GM19324 (cell line): Measurements from ENCODE around the gene RUNX1.

Source experiments
- ATAC-seq: cut with Tn5 transposase; IDR thresholded peaks from one replicate; pipeline ENCODE4 v1.9.1; 2021; ENCODE audit warnings: mild to moderate bottlenecking, moderate library complexity; ENCODE audit not compliant: unreplicated experiment, low FRiP score

Gene RUNX1

DNA sequence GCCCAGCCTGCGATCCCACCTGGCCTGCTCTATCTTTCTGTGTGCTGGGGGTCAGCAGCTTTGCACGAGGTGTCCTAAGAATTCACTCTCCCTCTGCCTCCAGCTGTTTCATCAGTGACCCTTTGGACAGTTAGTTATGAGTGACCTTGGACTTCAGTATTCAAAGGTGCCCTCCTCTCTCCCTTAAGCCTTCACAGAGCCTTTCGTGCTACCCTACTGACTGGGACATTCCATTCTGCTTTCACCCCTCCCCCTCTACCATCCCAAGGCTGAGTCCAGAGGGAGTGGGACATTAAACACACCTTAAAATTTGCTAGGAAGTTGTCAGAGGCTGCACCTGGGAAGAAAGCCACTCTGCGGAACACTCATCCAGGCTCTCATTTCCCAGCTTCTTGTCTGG is 208.4 kb downstream of the RUNX1 start:
- ATAC-seq: no peak

- ATAC-seq: no peak
Observed at GRCh38 chr21:34838956-34839820, 209.9 kb downstream of the RUNX1 start.

DNA sequence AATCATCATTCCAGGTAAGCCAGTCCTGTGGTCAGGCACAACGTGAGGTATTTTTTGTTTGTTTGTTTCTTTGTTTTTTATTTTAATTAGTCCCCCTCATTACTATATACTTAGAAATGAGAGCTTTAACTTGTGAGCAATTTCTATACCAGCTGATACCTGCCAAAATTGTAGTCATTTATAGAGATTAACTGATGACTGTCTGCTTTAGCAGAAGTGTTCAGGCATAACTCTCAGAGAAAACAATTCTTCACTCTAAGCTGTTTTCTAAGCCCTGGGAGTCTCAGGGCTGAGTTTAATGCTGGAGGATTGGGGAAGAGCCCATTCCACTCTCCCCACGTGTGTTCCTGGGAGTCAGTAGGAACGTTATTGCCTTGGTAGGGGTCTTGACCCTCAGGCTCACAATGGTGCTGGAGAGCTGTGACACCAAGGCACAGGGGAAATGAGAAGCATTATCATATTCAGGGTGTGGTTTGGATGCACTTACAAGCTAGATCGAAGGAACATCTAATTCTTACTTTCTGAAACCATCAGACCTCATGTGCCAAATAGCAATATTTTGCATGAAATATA is 212.1 kb downstream of the RUNX1 start:
- no peak for ATAC-seq

- no peak for ATAC-seq
Observed at GRCh38 chr21:34836103-34836932, 212.8 kb downstream of the RUNX1 start.

DNA sequence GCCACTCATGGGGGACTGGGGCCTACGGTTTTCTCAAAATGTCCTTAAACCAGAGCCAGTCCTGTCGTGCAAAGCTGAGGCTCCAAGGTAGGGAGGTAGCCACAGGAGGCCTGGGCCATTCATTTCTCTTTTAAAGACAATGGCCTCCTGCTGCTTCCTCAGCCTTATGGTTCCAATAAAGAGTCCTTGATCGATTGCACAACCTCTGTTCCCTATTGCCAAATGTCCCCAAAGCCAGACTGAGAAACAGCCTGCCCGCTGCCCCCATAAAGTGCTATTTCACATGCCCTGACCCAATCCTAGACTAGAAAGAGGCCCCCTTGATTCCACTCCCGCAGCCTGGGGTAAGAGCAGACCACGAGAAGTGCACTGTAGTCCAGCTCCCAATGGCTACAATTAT is 213.6 kb downstream of the RUNX1 start:
- no peak for ATAC-seq

DNA sequence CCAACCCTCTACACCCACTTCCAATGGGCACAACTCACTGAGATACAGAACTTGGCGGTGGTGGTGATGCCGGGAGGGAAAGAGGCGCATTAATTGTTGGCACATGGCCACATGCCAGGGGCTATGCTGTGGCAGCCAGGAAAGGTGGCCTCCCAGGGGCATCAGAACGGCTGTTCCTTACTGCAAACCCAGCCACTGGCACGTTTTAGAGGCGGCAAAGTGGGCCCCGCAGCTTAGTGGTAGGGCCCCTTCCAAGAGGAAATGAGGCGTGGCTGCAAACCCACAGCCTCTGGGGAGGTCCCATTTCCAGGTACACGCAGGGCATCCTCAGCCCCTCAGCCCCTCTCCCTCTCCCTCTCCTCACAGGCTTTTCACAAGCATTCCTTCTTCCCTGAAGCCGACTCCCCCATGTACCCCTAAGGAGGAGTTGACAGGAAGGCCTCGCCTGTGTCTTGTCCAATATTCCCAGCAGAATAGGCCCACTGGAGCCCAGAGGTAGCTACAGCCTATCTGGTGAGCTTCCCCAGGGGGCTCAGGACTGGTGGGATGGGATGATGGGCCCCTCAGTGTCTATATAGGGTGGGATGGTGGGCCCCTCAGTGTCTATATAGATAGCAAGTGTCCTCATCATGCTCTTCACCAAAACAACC is 214.1 kb downstream of the RUNX1 start:
- no peak for ATAC-seq

- no peak for ATAC-seq
Observed at GRCh38 chr21:34834290-34834689, 214.8 kb downstream of the RUNX1 start.

DNA sequence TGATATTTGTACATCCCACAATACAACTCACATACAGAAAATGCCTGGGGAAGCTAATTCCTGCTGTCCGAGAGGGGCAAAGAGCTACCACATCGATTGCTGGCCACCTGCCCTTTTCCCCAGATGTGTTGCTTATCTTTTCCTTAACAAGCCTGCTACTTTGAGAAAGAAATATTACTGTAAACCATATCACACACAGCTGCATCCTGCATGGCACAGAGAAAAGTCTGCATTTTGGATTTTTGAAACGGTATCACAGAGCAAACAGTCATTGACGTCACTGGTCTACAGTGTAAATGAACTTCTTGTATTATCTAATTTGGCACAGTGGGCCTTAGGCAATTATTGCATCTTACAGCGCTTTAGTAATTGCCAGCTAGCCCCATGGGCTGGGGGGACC is 215.6 kb downstream of the RUNX1 start:
- no peak for ATAC-seq

GRCh38 chr21:34830386-34831170 is 218.5 kb downstream of the RUNX1 start:
- no peak for ATAC-seq

DNA sequence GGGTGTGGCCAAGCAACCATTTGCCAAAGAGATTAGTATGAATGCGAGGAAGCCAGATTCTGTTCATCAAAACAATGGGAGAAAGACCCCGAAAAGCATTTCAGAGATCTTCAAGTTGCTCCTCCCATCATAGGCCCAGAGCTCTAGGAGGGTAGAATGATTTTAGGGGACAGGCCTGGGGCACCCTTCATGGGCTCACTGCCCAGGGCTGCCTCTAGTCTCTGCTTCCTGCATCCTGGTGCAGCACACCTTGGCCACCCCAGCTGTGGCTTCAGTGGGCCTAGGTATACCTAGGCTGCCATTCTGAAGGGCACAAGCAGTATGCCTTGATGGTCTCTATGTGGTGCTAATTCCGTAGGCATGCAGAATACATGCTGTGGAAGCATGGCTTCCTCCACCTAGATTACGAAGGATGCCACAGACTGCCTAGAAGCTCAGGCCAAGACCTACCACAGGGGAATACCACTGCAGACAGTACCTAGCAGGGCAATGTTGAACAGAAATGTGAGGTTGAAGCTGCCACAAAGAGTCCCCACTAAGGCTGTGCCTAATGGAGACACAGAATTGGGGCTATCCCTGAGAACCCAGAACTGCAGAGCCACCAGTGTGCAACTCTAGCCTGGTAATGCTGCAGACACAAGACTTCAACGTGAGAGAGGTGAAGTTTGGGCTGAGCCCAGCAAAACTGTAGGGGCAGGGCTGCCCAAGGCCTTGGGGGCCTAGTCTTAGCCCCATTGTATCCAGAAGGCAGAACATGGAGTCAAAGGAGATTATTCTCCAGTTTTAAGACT is 221.5 kb downstream of the RUNX1 start:
- ATAC-seq: no peak

DNA sequence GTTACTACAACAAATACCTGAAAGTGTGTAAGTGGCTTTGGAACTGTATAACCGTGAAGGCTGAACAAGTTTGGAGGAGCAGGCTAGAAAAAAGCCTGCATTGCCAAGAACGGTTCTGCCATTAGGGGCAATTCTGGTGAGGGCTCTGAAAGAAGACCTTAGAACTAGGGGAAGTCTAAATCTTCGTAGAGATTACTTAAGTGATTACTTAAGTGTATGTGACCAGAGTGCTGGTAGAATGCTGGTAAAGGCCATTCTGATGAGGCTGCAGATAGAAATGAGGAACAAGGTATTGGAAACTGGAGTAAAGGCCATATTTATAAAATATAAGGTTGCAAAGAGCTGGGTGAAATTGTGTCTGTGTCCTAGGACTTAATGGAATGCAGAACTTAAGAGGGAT is 222.3 kb downstream of the RUNX1 start:
- ATAC-seq: no peak

DNA sequence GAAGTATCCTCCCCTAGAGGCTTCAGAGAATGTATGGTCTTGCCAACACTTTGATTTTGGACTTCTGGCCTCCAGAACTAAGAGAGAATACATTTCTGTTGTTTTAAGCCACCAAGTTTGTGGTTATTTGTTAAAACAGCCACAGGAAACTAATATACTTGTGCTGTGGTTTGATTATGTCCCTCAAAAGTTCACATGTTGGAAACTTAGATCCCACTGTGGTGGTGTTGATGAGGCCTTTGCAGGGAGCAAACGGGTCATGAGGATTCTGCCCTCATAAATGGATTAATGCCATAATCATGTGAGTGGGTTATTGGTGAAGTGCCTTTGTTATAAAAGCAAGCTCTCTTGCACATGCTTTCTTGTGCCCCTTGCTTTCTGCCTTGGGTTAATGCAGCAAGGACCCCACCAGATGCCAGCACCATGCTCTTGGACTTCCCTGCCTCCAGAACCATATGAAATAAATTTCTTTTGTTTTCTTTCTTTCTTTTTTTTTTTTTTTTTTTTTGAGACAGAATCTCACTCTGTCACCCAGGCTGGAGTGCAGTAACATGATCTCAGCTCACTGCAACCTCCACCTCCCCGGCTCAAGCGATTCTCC is 223.1 kb downstream of the RUNX1 start:
- ATAC-seq: no peak

- no peak for ATAC-seq
Observed at GRCh38 chr21:34825101-34825500, 224.0 kb downstream of the RUNX1 start.

GRCh38 chr21:34824314-34824713 is 224.8 kb downstream of the RUNX1 start:
- no peak for ATAC-seq

DNA sequence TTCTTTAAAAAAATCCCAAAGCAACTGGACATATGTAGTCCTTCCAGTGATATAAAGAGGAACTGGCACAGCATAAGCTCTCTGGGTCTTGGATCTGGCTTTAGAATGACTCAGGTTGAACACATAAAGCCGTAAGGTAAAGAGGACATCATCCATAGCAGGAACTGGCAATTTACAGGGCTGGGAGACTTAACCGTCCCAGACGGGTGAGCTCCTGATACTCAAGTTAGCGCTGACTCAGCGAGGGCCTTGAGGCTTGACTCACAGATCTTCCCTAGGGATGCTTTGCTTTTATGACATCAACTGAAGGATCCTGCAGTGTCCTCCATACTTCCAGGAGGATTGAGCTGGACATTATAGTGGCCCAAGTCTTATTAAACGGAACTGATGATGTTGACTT is 226.2 kb downstream of the RUNX1 start:
- ATAC-seq: no peak

DNA sequence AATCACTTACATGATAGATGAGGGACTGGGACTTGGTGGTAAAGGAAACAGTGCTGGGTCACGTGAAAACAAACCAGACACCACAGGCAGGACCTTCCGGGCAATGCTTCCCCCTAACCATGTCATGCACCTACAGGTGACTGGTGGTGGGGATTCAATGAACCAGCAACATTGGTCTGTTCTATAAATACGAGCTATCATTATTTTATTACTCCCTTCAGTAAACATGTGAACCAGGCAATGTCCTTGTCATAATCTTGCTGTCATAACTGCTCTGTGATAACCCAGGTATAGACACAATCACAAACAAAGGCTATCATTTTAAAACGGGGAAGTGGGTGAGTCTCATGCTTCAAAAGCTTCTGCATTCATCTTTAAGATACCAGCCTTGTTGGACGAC is 226.9 kb downstream of the RUNX1 start:
- ATAC-seq: no peak

DNA sequence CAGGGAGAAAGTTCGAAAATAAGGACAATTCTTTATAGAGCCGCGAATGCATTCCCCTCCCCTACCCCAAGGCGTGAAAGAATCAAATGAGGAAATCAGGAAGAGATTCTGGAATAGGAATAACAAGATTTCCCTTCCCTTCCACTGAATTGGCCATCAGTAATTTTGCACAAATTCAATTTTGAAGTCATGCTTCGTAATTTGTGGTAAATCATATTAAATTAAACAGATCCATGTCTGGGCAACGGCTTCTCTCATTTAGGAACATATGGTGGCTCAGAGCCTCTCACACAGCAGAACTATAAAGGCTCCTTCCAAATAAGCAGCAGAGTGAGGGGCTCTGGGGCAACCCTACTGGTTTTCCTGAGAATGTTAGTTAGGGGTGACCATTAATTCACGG is 227.4 kb downstream of the RUNX1 start:
- ATAC-seq: no peak

GRCh38 chr21:34820051-34820450 is 229.1 kb downstream of the RUNX1 start:
- ATAC-seq: no peak
